ENCODE results near the gene ABCC10.
"Not testable (repeated sequence)": the region's sequence is repeated elsewhere in the genome, so short reads cannot be mapped to it uniquely, and the experiment has no call there.

Gene ABCC10

DNA sequence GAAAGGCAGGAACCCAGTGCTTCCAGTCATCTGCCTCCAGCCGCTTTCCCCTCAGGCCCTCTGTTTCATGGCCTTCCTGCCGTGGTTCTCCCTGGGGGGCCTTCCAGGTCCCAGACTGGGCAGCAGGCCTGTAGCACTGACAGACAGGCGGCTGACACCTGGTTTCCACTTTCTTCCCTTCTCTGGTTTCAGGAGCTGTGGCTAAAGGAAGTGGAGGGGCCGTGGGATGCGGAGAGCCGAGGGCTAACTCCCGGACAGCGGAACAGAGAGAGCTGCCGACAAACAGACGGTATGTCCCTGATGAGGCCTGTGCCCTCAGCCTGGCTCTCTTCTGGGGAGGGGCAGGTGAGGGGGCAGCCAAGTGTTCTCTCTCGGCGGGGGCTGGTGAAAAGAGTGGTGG lies 70.3 kb downstream of the ABCC10 start:
- H3K4me3 ChIP-seq (ENCODE audit: low read length), result no peak overlapping the region
- TF ChIP-seq, protein P1, sequence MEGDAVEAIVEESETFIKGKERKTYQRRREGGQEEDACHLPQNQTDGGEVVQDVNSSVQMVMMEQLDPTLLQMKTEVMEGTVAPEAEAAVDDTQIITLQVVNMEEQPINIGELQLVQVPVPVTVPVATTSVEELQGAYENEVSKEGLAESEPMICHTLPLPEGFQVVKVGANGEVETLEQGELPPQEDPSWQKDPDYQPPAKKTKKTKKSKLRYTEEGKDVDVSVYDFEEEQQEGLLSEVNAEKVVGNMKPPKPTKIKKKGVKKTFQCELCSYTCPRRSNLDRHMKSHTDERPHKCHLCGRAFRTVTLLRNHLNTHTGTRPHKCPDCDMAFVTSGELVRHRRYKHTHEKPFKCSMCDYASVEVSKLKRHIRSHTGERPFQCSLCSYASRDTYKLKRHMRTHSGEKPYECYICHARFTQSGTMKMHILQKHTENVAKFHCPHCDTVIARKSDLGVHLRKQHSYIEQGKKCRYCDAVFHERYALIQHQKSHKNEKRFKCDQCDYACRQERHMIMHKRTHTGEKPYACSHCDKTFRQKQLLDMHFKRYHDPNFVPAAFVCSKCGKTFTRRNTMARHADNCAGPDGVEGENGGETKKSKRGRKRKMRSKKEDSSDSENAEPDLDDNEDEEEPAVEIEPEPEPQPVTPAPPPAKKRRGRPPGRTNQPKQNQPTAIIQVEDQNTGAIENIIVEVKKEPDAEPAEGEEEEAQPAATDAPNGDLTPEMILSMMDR (conservative IDR thresholded peaks at IDR 0.05; ENCODE audit: low read length), result no peak
- DNase-seq (ENCODE audit: low read depth), result no peak

DNA sequence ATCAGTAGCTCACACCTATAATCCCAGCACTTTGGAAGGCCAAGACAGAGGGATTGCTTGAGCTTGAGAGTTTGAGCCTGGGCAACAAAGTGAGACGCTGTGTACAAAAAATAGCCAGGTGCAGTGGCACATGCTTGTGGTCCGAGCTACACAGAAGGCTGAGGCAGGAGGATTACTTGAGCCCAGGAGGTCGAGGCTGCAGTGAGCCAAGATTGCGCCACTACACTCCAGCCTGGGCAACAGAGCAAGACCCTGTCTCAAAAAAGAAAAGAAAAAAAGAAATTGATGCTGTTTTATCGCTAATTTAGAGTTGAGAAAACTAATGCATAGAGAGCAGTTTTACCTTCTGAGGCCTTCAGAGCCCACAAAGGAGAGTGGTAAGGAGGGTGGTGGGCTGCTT lies 71.0 kb downstream of the ABCC10 start:
- not testable (repeated sequence) for H3K4me3 ChIP-seq (ENCODE audit: low read length); DNase-seq (ENCODE audit: low read depth)

DNA sequence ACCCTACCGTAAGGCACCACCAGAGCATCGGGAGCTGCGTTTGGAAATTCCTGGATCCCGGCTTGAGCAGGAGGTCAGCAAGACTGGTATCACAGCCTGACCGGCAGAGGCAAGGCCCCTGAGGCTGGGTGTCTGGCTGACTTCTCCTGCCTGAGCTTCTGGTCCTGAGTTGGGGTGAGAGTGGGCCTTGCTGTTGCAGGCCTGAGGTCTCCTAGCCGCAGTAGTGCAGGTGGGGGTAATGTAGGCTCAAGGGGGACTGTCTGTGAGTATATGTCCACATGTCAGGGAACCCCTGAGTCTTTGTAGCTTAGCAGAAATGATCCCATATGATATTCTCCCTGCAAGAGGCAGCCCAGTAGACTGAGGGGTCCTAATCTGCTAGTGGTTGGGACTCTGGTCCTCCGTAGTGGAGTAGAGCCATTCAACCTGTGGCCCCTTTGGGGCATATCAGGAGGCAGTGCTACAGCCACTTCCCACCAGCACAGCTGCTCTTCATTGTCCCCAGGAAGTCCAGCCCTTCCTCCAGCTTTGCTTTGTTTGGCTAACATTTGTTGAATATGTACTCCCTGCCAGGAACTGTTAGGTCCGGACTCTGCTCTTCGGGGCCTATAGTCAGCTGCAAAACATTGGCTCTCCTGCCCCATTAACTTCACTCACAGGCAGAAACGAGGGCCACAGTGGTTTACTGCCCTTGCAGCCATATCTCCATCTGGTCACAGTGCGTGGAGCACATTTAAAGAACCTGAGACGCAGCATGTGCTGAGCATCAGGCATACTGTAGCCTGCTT lies 71.9 kb downstream of the ABCC10 start:
- H3K4me3 ChIP-seq (ENCODE audit: low read length), result no peak overlapping the region
- TF ChIP-seq, protein P1 (conservative IDR thresholded peaks at IDR 0.05; ENCODE audit: low read length), result no peak
- no peak for DNase-seq (ENCODE audit: low read depth)

Data from AG10803 (cell line).